ENCODE results near the gene CCDC194. TPM values are rescaled to one million over a fixed set of nuclear protein-coding genes. Genes with fewer than 3 reads are reported as not detected.

Gene CCDC194
- total and polyA plus RNA-seq, 8 donors: 0.23 to 0.56 TPM; not detected in 6

DNA sequence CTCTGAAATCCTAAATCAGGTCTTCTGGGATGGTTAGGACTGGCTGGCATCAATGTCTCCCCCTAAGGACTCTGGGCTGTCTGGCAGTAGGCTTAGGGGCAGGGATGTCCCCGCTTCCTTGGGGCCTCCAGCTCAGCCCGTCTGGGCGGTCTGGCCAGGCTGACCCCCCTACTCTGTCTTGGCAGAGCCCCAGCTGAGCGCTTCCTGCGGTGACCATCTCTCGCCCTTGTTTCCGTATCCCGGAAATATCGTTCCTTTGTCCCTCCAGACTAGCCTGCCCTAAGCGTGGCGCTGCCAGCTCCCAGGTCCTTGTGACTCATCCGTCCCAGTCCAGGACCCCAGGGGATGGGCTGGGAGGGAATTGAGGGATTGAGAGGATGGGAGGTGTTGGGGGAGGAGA lies 45.3 kb downstream of the CCDC194 start:
- FAIRE-seq: no peak
- Histone ChIP-seq H3K4me1 (no peaks in the 10 kb centered on the region), H3K27ac (no peak overlapping the region), H3K36me3 (no peaks in the 10 kb centered on the region), H3K9me3 (no peaks in the 10 kb centered on the region), H3K4me3 (no peak overlapping the region), H3K27me3 (no peaks in the 10 kb centered on the region)
- ATAC-seq: peak in 3 of 4 donors; percentile 26 to 29 (median 27)
- TF ChIP-seq, protein P1, sequence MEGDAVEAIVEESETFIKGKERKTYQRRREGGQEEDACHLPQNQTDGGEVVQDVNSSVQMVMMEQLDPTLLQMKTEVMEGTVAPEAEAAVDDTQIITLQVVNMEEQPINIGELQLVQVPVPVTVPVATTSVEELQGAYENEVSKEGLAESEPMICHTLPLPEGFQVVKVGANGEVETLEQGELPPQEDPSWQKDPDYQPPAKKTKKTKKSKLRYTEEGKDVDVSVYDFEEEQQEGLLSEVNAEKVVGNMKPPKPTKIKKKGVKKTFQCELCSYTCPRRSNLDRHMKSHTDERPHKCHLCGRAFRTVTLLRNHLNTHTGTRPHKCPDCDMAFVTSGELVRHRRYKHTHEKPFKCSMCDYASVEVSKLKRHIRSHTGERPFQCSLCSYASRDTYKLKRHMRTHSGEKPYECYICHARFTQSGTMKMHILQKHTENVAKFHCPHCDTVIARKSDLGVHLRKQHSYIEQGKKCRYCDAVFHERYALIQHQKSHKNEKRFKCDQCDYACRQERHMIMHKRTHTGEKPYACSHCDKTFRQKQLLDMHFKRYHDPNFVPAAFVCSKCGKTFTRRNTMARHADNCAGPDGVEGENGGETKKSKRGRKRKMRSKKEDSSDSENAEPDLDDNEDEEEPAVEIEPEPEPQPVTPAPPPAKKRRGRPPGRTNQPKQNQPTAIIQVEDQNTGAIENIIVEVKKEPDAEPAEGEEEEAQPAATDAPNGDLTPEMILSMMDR (IDR thresholded peaks at IDR 0.05): no peak
- 5 to 14% methylated on average over 12 of the region's 12 CpGs for WGBS, 2 donors
- intact Hi-C loops (cut with DNase I): loop anchor here in 1 of 3 donors (5.0 kb wide), 1 partner anchor 119 kb away; no protein-coding TSS in a partner anchor
- DNase-seq: peak in 3 of 6 donors; percentile 20 to 54 (median 22)

DNA sequence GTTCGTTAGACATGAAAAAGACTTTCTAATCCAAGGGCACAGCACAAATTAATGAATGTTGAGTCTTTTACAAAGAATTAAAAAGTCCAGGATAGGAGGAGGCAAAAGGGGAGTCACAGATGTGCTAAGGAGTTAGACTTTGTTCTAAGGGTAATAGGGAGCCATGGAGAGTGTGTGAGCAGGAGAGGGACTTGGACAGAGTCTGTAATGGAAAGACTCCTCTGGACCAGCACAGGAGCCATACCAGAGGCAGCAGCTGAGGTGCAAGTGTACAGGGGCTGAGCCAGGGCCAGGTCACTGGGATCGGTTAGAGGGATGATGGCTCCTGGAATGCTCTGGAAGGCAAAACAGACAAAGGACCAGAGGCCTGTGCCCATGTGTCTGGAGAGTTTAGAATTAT lies 46.1 kb downstream of the CCDC194 start:
- Histone ChIP-seq H3K4me1 (no peaks in the 10 kb centered on the region), H3K27ac (peak overlapping the region in 1 of 4 donors; percentile 22), H3K27me3 (no peaks in the 10 kb centered on the region), H3K4me3 (no peak overlapping the region), H3K36me3 (no peaks in the 10 kb centered on the region), H3K9me3 (no peaks in the 10 kb centered on the region)
- TF ChIP-seq, protein P1 (IDR thresholded peaks at IDR 0.05): no peak
- 63 to 65% methylated on average over 2 of the region's 2 CpGs for WGBS, 2 donors
- FAIRE-seq (no peak), DNase-seq (no peak), ATAC-seq (no peak)
- intact Hi-C loops (cut with DNase I): loop anchor here in 1 of 3 donors (5.0 kb wide), 1 partner anchor 119 kb away; no protein-coding TSS in a partner anchor

- DNase-seq: no peak
- intact Hi-C loops (cut with DNase I): loop anchor here in 1 of 3 donors (5.0 kb wide), 1 partner anchor 120 kb away; no protein-coding TSS in a partner anchor
- no peaks in the 10 kb centered on the region for H3K36me3 ChIP-seq
- WGBS, 2 donors: 26 to 51% methylated on average over 6 of the region's 6 CpGs
- FAIRE-seq: no peak
- H3K4me1 ChIP-seq: no peaks in the 10 kb centered on the region
- ATAC-seq: peak in 2 of 4 donors; percentile 30 to 32
- no peak overlapping the region for H3K27ac ChIP-seq
- no peaks in the 10 kb centered on the region for H3K9me3 ChIP-seq
- no peak overlapping the region for H3K4me3 ChIP-seq
- TF ChIP-seq, protein P1 (IDR thresholded peaks at IDR 0.05): no peak
- no peaks in the 10 kb centered on the region for H3K27me3 ChIP-seq
Observed at GRCh38 chr19:17347361-17347760, 46.6 kb downstream of the CCDC194 start.

DNA sequence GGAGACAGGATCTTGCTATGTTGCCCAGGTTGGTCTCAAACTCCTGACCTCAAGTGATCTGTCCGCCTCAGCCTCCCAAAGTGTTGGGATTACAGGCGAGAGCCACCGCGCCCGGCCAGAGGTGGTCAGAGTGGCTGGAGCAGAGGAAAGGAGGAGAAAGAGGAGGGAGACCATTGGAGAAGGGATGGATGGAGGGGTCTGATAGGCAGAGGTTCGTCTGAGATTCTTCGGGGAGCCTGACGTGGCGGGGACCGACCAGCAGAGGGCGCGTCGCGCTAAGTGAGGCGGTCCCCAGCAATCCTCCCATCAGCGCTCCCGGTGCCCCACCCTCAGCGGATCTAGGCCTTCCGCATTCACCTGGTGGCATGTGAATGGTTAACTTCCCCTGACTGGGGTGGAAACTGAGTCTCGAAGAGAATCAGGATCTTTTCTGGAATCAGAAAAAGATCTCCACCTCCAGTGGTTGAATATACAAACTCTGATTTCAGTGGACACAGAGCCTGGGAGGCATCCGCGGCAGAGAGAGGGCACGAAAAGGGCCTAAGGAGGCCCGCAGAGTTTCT lies 47.8 kb downstream of the CCDC194 start:
- ATAC-seq (peak; percentile 79 to 97 (median 93)), FAIRE-seq (no peak), DNase-seq (peak in 5 of 6 donors; percentile 51 to 91 (median 74))
- H3K27me3 ChIP-seq: no peaks in the 10 kb centered on the region
- intact Hi-C loops (cut with DNase I): loop anchor here in 1 of 3 donors (5.0 kb wide), 1 partner anchor 121 kb away; no protein-coding TSS in a partner anchor
- no peaks in the 10 kb centered on the region for H3K36me3 ChIP-seq
- H3K4me3 ChIP-seq: no peak overlapping the region
- H3K9me3 ChIP-seq: no peaks in the 10 kb centered on the region
- H3K27ac ChIP-seq: no peak overlapping the region
- TF ChIP-seq, protein P1 (IDR thresholded peaks at IDR 0.05): peak; percentile 93 to 95 (median 94)
- 14 to 19% methylated on average over 17 to 24 of the region's 24 CpGs for WGBS, 2 donors
- no peaks in the 10 kb centered on the region for H3K4me1 ChIP-seq

- WGBS, 2 donors: 80 to 81% methylated on average over 7 of the region's 7 CpGs
- no peak overlapping the region for H3K4me3 ChIP-seq
- no peak for FAIRE-seq
Observed at GRCh38 chr19:17341845-17342244, 52.2 kb downstream of the CCDC194 start.

More at GRCh38 chr19:17341845-17342244, 52.2 kb downstream of the CCDC194 start:
- H3K9me3 ChIP-seq: no peaks in the 10 kb centered on the region
- TF ChIP-seq, protein P1 (IDR thresholded peaks at IDR 0.05): no peak
- DNase-seq (no peak), ATAC-seq (no peak)
- intact Hi-C loops (cut with DNase I): no loop called here
- H3K36me3 ChIP-seq: no peaks in the 10 kb centered on the region
- H3K27me3 ChIP-seq: no peaks in the 10 kb centered on the region
- H3K27ac ChIP-seq: no peak overlapping the region
- peaks cover 0 to 6% (median 4%) of the 10 kb centered on the region in 3 donors for H3K4me1 ChIP-seq
